ENCODE data around the gene DENND4A.
A peak's percentile ranks its signal among the peaks of the same experiment; 100 is the strongest.
"Not testable (repeated sequence)": the region's sequence is repeated elsewhere in the genome, so short reads cannot be mapped to it uniquely, and the experiment has no call there.

DENND4A gene

GRCh38 chr15:65629548-65629947 lies 162.5 kb downstream of the DENND4A start:
- Histone ChIP-seq H3K9me3 (ENCODE audit: control insufficient read depth, insufficient read depth, low read length) (no peaks in the 10 kb centered on the region), H3K4me3 (ENCODE audit: low read depth, low read length) (no peak overlapping the region), H3K9ac (ENCODE audit: low read depth, low read length) (no peak overlapping the region)

GRCh38 chr15:65626856-65627255 lies 165.2 kb downstream of the DENND4A start:
- Histone ChIP-seq H3K27ac (ENCODE audit: low read depth, low read length) (no peak overlapping the region), H3K36me3 (ENCODE audit: control insufficient read depth, insufficient read depth, low read length) (no peaks in the 10 kb centered on the region), H3K27me3 (ENCODE audit: control insufficient read depth, insufficient read depth, low read length) (no peaks in the 10 kb centered on the region), H3K9ac (ENCODE audit: low read depth, low read length) (no peak overlapping the region), H3K4me3 (ENCODE audit: low read depth, low read length) (no peak overlapping the region), H3K4me1 (ENCODE audit: control insufficient read depth, insufficient read depth, low read length) (no peaks in the 10 kb centered on the region), H3K9me3 (ENCODE audit: control insufficient read depth, insufficient read depth, low read length) (no peaks in the 10 kb centered on the region)

More at GRCh38 chr15:65629548-65629947, 162.5 kb downstream of the DENND4A start:
- Histone ChIP-seq H3K4me1 (ENCODE audit: control insufficient read depth, insufficient read depth, low read length) (no peaks in the 10 kb centered on the region), H3K36me3 (ENCODE audit: control insufficient read depth, insufficient read depth, low read length) (no peaks in the 10 kb centered on the region), H3K27me3 (ENCODE audit: control insufficient read depth, insufficient read depth, low read length) (no peaks in the 10 kb centered on the region), H3K27ac (ENCODE audit: low read depth, low read length) (no peak overlapping the region)

GRCh38 chr15:65623103-65623502 lies 169.0 kb downstream of the DENND4A start:
- H3K27ac ChIP-seq (ENCODE audit: low read depth, low read length): no peak overlapping the region
- H3K9ac ChIP-seq (ENCODE audit: low read depth, low read length): no peak overlapping the region
- H3K4me3 ChIP-seq (ENCODE audit: low read depth, low read length): no peak overlapping the region
- H3K4me1 ChIP-seq (ENCODE audit: control insufficient read depth, insufficient read depth, low read length): peaks cover 13% of the 10 kb centered on the region
- H3K9me3 ChIP-seq (ENCODE audit: control insufficient read depth, insufficient read depth, low read length): no peaks in the 10 kb centered on the region
- H3K27me3 ChIP-seq (ENCODE audit: control insufficient read depth, insufficient read depth, low read length): no peaks in the 10 kb centered on the region
- no peaks in the 10 kb centered on the region for H3K36me3 ChIP-seq (ENCODE audit: control insufficient read depth, insufficient read depth, low read length)

GRCh38 chr15:65621638-65622037 lies 170.5 kb downstream of the DENND4A start, which contains the start of gene SLC24A1:
Gene SLC24A1, plus strand, starts transcription at chr15:65621938. Its CDS starts 2,143 bp downstream, at chr15:65624081.
- Histone ChIP-seq H3K4me1 (ENCODE audit: control insufficient read depth, insufficient read depth, low read length) (peaks cover 13% of the 10 kb centered on the region), H3K4me3 (ENCODE audit: low read depth, low read length) (no peak within 1 kb of the TSS), H3K27ac (ENCODE audit: low read depth, low read length) (no peak within 1 kb of the TSS), H3K27me3 (ENCODE audit: control insufficient read depth, insufficient read depth, low read length) (no peaks in the 10 kb centered on the region), H3K36me3 (ENCODE audit: control insufficient read depth, insufficient read depth, low read length) (no peaks in the 10 kb centered on the region), H3K9me3 (ENCODE audit: control insufficient read depth, insufficient read depth, low read length) (no peaks in the 10 kb centered on the region), H3K9ac (ENCODE audit: low read depth, low read length) (no peak within 1 kb of the TSS)

GRCh38 chr15:65620833-65621232 lies 171.3 kb downstream of the DENND4A start:
- Histone ChIP-seq H3K27me3 (ENCODE audit: control insufficient read depth, insufficient read depth, low read length) (no peaks in the 10 kb centered on the region), H3K4me3 (ENCODE audit: low read depth, low read length) (no peak overlapping the region), H3K9me3 (ENCODE audit: control insufficient read depth, insufficient read depth, low read length) (no peaks in the 10 kb centered on the region), H3K27ac (ENCODE audit: low read depth, low read length) (no peak overlapping the region), H3K9ac (ENCODE audit: low read depth, low read length) (no peak overlapping the region), H3K4me1 (ENCODE audit: control insufficient read depth, insufficient read depth, low read length) (peaks cover 13% of the 10 kb centered on the region), H3K36me3 (ENCODE audit: control insufficient read depth, insufficient read depth, low read length) (no peaks in the 10 kb centered on the region)

GRCh38 chr15:65619626-65620290 lies 172.3 kb downstream of the DENND4A start:
- Histone ChIP-seq H3K27ac (ENCODE audit: low read depth, low read length) (no peak overlapping the region), H3K4me1 (ENCODE audit: control insufficient read depth, insufficient read depth, low read length) (peaks cover 13% of the 10 kb centered on the region), H3K4me3 (ENCODE audit: low read depth, low read length) (no peak overlapping the region), H3K9ac (ENCODE audit: low read depth, low read length) (no peak overlapping the region), H3K36me3 (ENCODE audit: control insufficient read depth, insufficient read depth, low read length) (no peaks in the 10 kb centered on the region), H3K27me3 (ENCODE audit: control insufficient read depth, insufficient read depth, low read length) (no peaks in the 10 kb centered on the region), H3K9me3 (ENCODE audit: control insufficient read depth, insufficient read depth, low read length) (no peaks in the 10 kb centered on the region)

- H3K9ac ChIP-seq (ENCODE audit: low read depth, low read length): no peak overlapping the region
Observed at GRCh38 chr15:65618560-65619109, 173.5 kb downstream of the DENND4A start.

GRCh38 chr15:65615887-65616286 lies 176.2 kb downstream of the DENND4A start:
- not testable (repeated sequence) for H3K9me3 ChIP-seq (ENCODE audit: control insufficient read depth, insufficient read depth, low read length); H3K9ac ChIP-seq (ENCODE audit: low read depth, low read length); H3K27ac ChIP-seq (ENCODE audit: low read depth, low read length); H3K36me3 ChIP-seq (ENCODE audit: control insufficient read depth, insufficient read depth, low read length); H3K4me3 ChIP-seq (ENCODE audit: low read depth, low read length); H3K27me3 ChIP-seq (ENCODE audit: control insufficient read depth, insufficient read depth, low read length)
- H3K4me1 ChIP-seq (ENCODE audit: control insufficient read depth, insufficient read depth, low read length): peaks cover 26% of the 10 kb centered on the region

More at GRCh38 chr15:65618560-65619109, 173.5 kb downstream of the DENND4A start:
- H3K9me3 ChIP-seq (ENCODE audit: control insufficient read depth, insufficient read depth, low read length): no peaks in the 10 kb centered on the region
- peaks cover 13% of the 10 kb centered on the region for H3K4me1 ChIP-seq (ENCODE audit: control insufficient read depth, insufficient read depth, low read length)
- H3K4me3 ChIP-seq (ENCODE audit: low read depth, low read length): 0 out of 2 replicates have a peak overlapping the region, but pooled peaks have one; percentile 8
- H3K36me3 ChIP-seq (ENCODE audit: control insufficient read depth, insufficient read depth, low read length): no peaks in the 10 kb centered on the region
- peak overlapping the region; percentile 30 for H3K27ac ChIP-seq (ENCODE audit: low read depth, low read length)
- H3K27me3 ChIP-seq (ENCODE audit: control insufficient read depth, insufficient read depth, low read length): no peaks in the 10 kb centered on the region

GRCh38 chr15:65612949-65613744 lies 178.9 kb downstream of the DENND4A start:
- Histone ChIP-seq H3K9ac (ENCODE audit: low read depth, low read length) (no peak overlapping the region; the same call in 1 of the 2 replicates), H3K36me3 (ENCODE audit: control insufficient read depth, insufficient read depth, low read length) (no peaks in the 10 kb centered on the region), H3K4me3 (ENCODE audit: low read depth, low read length) (no peak overlapping the region), H3K27ac (ENCODE audit: low read depth, low read length) (no peak overlapping the region), H3K27me3 (ENCODE audit: control insufficient read depth, insufficient read depth, low read length) (no peaks in the 10 kb centered on the region), H3K9me3 (ENCODE audit: control insufficient read depth, insufficient read depth, low read length) (no peaks in the 10 kb centered on the region), H3K4me1 (ENCODE audit: control insufficient read depth, insufficient read depth, low read length) (peaks cover 13% of the 10 kb centered on the region)

- H3K27ac ChIP-seq (ENCODE audit: low read depth, low read length): peak overlapping the region; percentile 50
- H3K4me3 ChIP-seq (ENCODE audit: low read depth, low read length): no peak overlapping the region
- no peaks in the 10 kb centered on the region for H3K27me3 ChIP-seq (ENCODE audit: control insufficient read depth, insufficient read depth, low read length)
- no peaks in the 10 kb centered on the region for H3K36me3 ChIP-seq (ENCODE audit: control insufficient read depth, insufficient read depth, low read length)
- peaks cover 13% of the 10 kb centered on the region for H3K4me1 ChIP-seq (ENCODE audit: control insufficient read depth, insufficient read depth, low read length)
- H3K9ac ChIP-seq (ENCODE audit: low read depth, low read length): no peak overlapping the region
- H3K9me3 ChIP-seq (ENCODE audit: control insufficient read depth, insufficient read depth, low read length): no peaks in the 10 kb centered on the region
Observed at GRCh38 chr15:65612616-65612946, 179.5 kb downstream of the DENND4A start.
